ENCODE results near the gene ANXA8L1.
"Not testable (repeated sequence)": the region's sequence is repeated elsewhere in the genome, so short reads cannot be mapped to it uniquely, and the experiment has no call there.

GRCh38 chr10:46411123-46411522, 35.5 kb downstream of the ANXA8L1 start:
- TF ChIP-seq, protein P1, sequence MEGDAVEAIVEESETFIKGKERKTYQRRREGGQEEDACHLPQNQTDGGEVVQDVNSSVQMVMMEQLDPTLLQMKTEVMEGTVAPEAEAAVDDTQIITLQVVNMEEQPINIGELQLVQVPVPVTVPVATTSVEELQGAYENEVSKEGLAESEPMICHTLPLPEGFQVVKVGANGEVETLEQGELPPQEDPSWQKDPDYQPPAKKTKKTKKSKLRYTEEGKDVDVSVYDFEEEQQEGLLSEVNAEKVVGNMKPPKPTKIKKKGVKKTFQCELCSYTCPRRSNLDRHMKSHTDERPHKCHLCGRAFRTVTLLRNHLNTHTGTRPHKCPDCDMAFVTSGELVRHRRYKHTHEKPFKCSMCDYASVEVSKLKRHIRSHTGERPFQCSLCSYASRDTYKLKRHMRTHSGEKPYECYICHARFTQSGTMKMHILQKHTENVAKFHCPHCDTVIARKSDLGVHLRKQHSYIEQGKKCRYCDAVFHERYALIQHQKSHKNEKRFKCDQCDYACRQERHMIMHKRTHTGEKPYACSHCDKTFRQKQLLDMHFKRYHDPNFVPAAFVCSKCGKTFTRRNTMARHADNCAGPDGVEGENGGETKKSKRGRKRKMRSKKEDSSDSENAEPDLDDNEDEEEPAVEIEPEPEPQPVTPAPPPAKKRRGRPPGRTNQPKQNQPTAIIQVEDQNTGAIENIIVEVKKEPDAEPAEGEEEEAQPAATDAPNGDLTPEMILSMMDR (IDR thresholded peaks at IDR 0.05) = not testable (repeated sequence)
- TF ChIP-seq ZFX (IDR thresholded peaks at IDR 0.05; ENCODE audit: borderline replicate concordance) = not testable (repeated sequence)
